GM12878 (cell line): ENCODE data around the gene UFL1. TPM values are rescaled to one million over a fixed set of nuclear protein-coding genes. Genes with fewer than 3 reads are reported as not detected.

Experiments
- ATAC-seq: fragments of 200-7000 bp; cut with Tn5 transposase; 3 replicates; pipeline ENCODE4 v1.9.1; 2020; ENCODE audit warnings: mild to moderate bottlenecking, moderate library complexity
- BruUV-seq: library from RNA; stranded (reverse); fragments of 400-500 nt; replicated peaks from 2 replicates; lab custom pipeline; 2021; lab: Mats Ljungman, UMichigan
- CTCF ChIA-PET: fragments of 300-600 bp; sonication (Branson Sonifier 250); formaldehyde crosslinking; extraction: SDS; loops from one replicate; lab custom pipeline; 2021; ENCODE audit warnings: inconsistent platforms; lab: Yijun Ruan, JAX
- POLR2A ChIA-PET: fragments of 350-600 bp; formaldehyde crosslinking; extraction: SDS; loops from one replicate; lab custom pipeline; 2021; ENCODE audit warnings: inconsistent platforms; lab: Charles Lee
- RAD21 ChIA-PET: fragments of 300-600 bp; sonication (Branson Sonifier 250); formaldehyde crosslinking; loops from one replicate; lab custom pipeline; 2023; ENCODE audit warnings: antibody characterized with exemption; ENCODE audit not compliant: unreplicated experiment; lab: Charles Lee
- SMC1A ChIA-PET: fragments of 300-600 bp; sonication (Branson Sonifier 250); formaldehyde crosslinking; loops from one replicate; lab custom pipeline; 2023; ENCODE audit not compliant: unreplicated experiment, uncharacterized antibody; lab: Charles Lee
- DNase-seq: peaks from one replicate; pipeline ENCODE4 v3.0.0-alpha.2; 2011; ENCODE audit warnings: low read depth, low spot score
- FAIRE-seq: peaks from 3 replicates; lab custom pipeline; 2011; peaks lifted over from hg19 to GRCh38; lab: Jason Lieb, UNC
- H2AFZ ChIP-seq: 2 replicates; pipeline ENCODE4 v1.6.0; 2011; ENCODE audit warnings: low read depth, low read length, control low read depth; ENCODE audit not compliant: control insufficient read depth
- H3K27ac ChIP-seq: 2 replicates; pipeline ENCODE4 v1.5.1; 2011; ENCODE audit warnings: control low read depth; ENCODE audit not compliant: control insufficient read depth, insufficient read depth
- H3K27me3 ChIP-seq, 2 experiments: replicated peaks in 1 of 2; 2 replicates each; pipeline versions ENCODE4 v1.6.0 to v1.6.1; 2011; ENCODE audit warnings: low read length in 1 of 2; ENCODE audit not compliant: control insufficient read depth in 2 of 2, insufficient read depth in 2 of 2
- H3K36me3 ChIP-seq, 2 experiments: 2 replicates each; pipeline ENCODE4 v1.5.1; 2011; ENCODE audit warnings: low read length in 1 of 2; ENCODE audit not compliant: control insufficient read depth in 2 of 2, insufficient read depth in 2 of 2
- H3K4me1 ChIP-seq: 2 replicates; pipeline ENCODE4 v1.6.1; 2011; ENCODE audit warnings: mild to moderate bottlenecking, low read length, moderate library complexity, mixed read lengths; ENCODE audit not compliant: control insufficient read depth, insufficient read depth
- H3K4me2 ChIP-seq: 2 replicates; pipeline ENCODE4 v1.6.0; 2011; ENCODE audit warnings: control low read depth; ENCODE audit not compliant: control insufficient read depth, insufficient read depth
- H3K4me3 ChIP-seq: fragments of 200-600 bp; sonication (generic); 2 replicates; pipeline ENCODE4 v1.5.1; 2016
- H3K79me2 ChIP-seq: 2 replicates; pipeline ENCODE4 v1.6.0; 2011; ENCODE audit warnings: low read length; ENCODE audit not compliant: control insufficient read depth, insufficient read depth
- H3K9ac ChIP-seq: 2 replicates; pipeline ENCODE4 v1.8.0; 2011; ENCODE audit warnings: low read length, control low read depth, mixed read lengths; ENCODE audit not compliant: control insufficient read depth, insufficient read depth
- H3K9me3 ChIP-seq: replicated peaks from 3 replicates; pipeline ENCODE4 v1.5.1; 2011; ENCODE audit warnings: mild to moderate bottlenecking, low read length; ENCODE audit not compliant: control insufficient read depth, insufficient read depth
- H4K20me1 ChIP-seq: 2 replicates; pipeline ENCODE4 v1.6.0; 2011; ENCODE audit not compliant: control insufficient read depth, insufficient read depth
- FOS ChIP-seq: IDR thresholded peaks from 3 replicates; pipeline ENCODE4 v1.6.1; 2011; ENCODE audit warnings: borderline replicate concordance; ENCODE audit not compliant: insufficient read length; ENCODE audit errors: extremely low read depth
- FOXM1 ChIP-seq: IDR thresholded peaks from 2 replicates; pipeline ENCODE4 v1.6.1; 2012; ENCODE audit warnings: low read depth, mild to moderate bottlenecking, inconsistent platforms, low read length, moderate library complexity
- GABPA ChIP-seq: IDR thresholded peaks from 2 replicates; pipeline ENCODE4 v1.6.1; 2014; ENCODE audit warnings: antibody characterized with exemption, low read depth, mild to moderate bottlenecking, inconsistent platforms
- JUND ChIP-seq: IDR thresholded peaks from 2 replicates; pipeline ENCODE4 v1.6.1; 2012; ENCODE audit warnings: low read depth, mild to moderate bottlenecking, low read length, improper control_type of control experiment, moderate library complexity
- MYC ChIP-seq: IDR thresholded peaks from 2 replicates; pipeline ENCODE4 v1.6.1; 2011; ENCODE audit warnings: mild to moderate bottlenecking, low read length, moderate library complexity, inconsistent platforms; ENCODE audit not compliant: insufficient read depth, insufficient replicate concordance, insufficient read length, severe bottlenecking
- NBN ChIP-seq: fragments of 450-650 bp; IDR thresholded peaks from 2 replicates; pipeline ENCODE4 v1.6.1; 2016
- NFIC ChIP-seq: IDR thresholded peaks from 2 replicates; pipeline ENCODE4 v1.6.1; 2012; ENCODE audit warnings: low read depth, mild to moderate bottlenecking, inconsistent platforms, low read length, moderate library complexity
- NFYA ChIP-seq: IDR thresholded peaks from 2 replicates; pipeline ENCODE4 v1.6.1; 2011; ENCODE audit warnings: low read depth, mild to moderate bottlenecking, low read length, improper control_type of control experiment, borderline replicate concordance
- NR2F1 ChIP-seq: fragments of 450-650 bp; conservative IDR thresholded peaks from 2 replicates; pipeline ENCODE4 v1.6.1; 2017; ENCODE audit warnings: mild to moderate bottlenecking
- PKNOX1 ChIP-seq: fragments of 450-650 bp; IDR thresholded peaks from 2 replicates; pipeline ENCODE4 v1.6.1; 2016; ENCODE audit warnings: mild to moderate bottlenecking
- POLR2AphosphoS2 ChIP-seq: IDR thresholded peaks from 2 replicates; pipeline ENCODE4 v1.6.1; 2011; ENCODE audit warnings: low read depth, mild to moderate bottlenecking, low read length, improper control_type of control experiment, moderate library complexity
- POU2F2 ChIP-seq: IDR thresholded peaks from 3 replicates; pipeline ENCODE4 v1.6.1; 2011; ENCODE audit warnings: low read depth, mild to moderate bottlenecking, low read length, borderline replicate concordance
- RELA ChIP-seq: fragments of 450-650 bp; IDR thresholded peaks from 2 replicates; pipeline ENCODE4 v1.8.0; 2014; ENCODE audit warnings: borderline replicate concordance; ENCODE audit not compliant: partially characterized antibody
- SMAD1 ChIP-seq: fragments of 450-650 bp; IDR thresholded peaks from 2 replicates; pipeline ENCODE4 v1.6.1; 2018; ENCODE audit warnings: mild to moderate bottlenecking, low read depth; ENCODE audit not compliant: partially characterized antibody
- SPI1 ChIP-seq: IDR thresholded peaks from 2 replicates; pipeline ENCODE4 v1.6.1; 2011; ENCODE audit warnings: low read depth, mild to moderate bottlenecking, low read length, moderate library complexity, borderline replicate concordance; ENCODE audit not compliant: insufficient read depth
- SREBF2 ChIP-seq: IDR thresholded peaks from 2 replicates; pipeline ENCODE4 v1.6.1; 2012; ENCODE audit warnings: mild to moderate bottlenecking, low read length
- SUZ12 ChIP-seq: fragments of 200-600 bp; sonication (generic); IDR thresholded peaks from one replicate; pipeline ENCODE4 v1.6.1; 2018; ENCODE audit warnings: antibody characterized with exemption, mild to moderate bottlenecking; ENCODE audit not compliant: unreplicated experiment
- TBL1XR1 ChIP-seq: IDR thresholded peaks from 2 replicates; pipeline ENCODE4 v1.6.1; 2012; ENCODE audit warnings: low read depth, low read length, improper control_type of control experiment
- TCF3 ChIP-seq: IDR thresholded peaks from 2 replicates; pipeline ENCODE4 v1.6.1; 2012; ENCODE audit warnings: low read depth, mild to moderate bottlenecking, low read length, borderline replicate concordance; ENCODE audit not compliant: insufficient read depth
- TCF7 ChIP-seq: IDR thresholded peaks from 2 replicates; pipeline ENCODE4 v1.6.1; 2014; ENCODE audit warnings: antibody characterized with exemption, borderline replicate concordance
- ZNF217 ChIP-seq: fragments of 450-650 bp; IDR thresholded peaks from 2 replicates; pipeline ENCODE4 v1.6.1; 2017; ENCODE audit warnings: antibody characterized with exemption, mild to moderate bottlenecking
- ZSCAN29 ChIP-seq: fragments of 450-650 bp; IDR thresholded peaks from 2 replicates; pipeline ENCODE4 v1.6.1; 2017; ENCODE audit warnings: mild to moderate bottlenecking, moderate library complexity
- WGBS: methylation state at CpG from one replicate; pipeline ENCODE4 v1.1.6; 2016; ENCODE audit warnings: low lambda C conversion rate; ENCODE audit not compliant: insufficient replicate concordance, insufficient coverage; ENCODE audit errors: missing lambda C conversion rate; 5-methylcytosine and 5-hydroxymethylcytosine counted together
- in situ Hi-C: fragments of 300-500 bp; cut with MboI; formaldehyde crosslinking; loops from 9 replicates; pipeline ENCODE4 v1.14.3; 2018; ENCODE audit warnings: mixed read lengths
- intact Hi-C: fragments of 100-400 bp; cut with micrococcal nuclease; formaldehyde crosslinking; loops from one replicate; pipeline ENCODE4 v1.14.2; 2022; ENCODE audit not compliant: unreplicated experiment
- polyA plus RNA-seq, 11 experiments: library from polyadenylated mRNA; depleted of rRNA in 4 of 11; unstranded in 6 of 11; stranded (reverse) in 5 of 11; fragments of >200 nt; fragmentation: Nextera tagmentation in 4 of 11; fragmentation: Illumina TruSeq in 1 of 11; extraction: Ambion mirVana in 4 of 11; extraction: Trizol in 1 of 11; gene quantifications; 1 replicate in 1 of 11; 2 replicates in 10 of 11; pipeline versions ENCODE4 v1.2.1 to v1.2.3, GENCODE V29; 2011 to 2016; ENCODE audit warnings: inconsistent platforms in 2 of 11, missing spikeins in 2 of 11, low read depth in 1 of 11
- total RNA-seq, 4 experiments: library from RNA; depleted of rRNA in 3 of 4; stranded (reverse); fragments of >200 nt in 3 of 4; fragmentation: Illumina TruSeq in 1 of 4; extraction: Trizol in 1 of 4; gene quantifications; 2 replicates each; pipeline versions ENCODE4 v1.2.1 to v1.2.3, GENCODE V29; 2013 to 2021
- TF ChIP-seq, protein P1 (sequence below): fragments of 450-650 bp; IDR thresholded peaks from 2 replicates; pipeline ENCODE4 v1.6.1; 2018; ENCODE audit warnings: mild to moderate bottlenecking, low read depth, moderate library complexity; ENCODE audit not compliant: partially characterized antibody

The UFL1 gene
- total and polyA plus RNA-seq, 10 of the 15 experiments (the other 5 are each of a cell fraction or from before 2014, with no cell fraction given): 13.8 to 29.3 (median 24.4) TPM

GRCh38 chr6:96532399-96532798, 10.8 kb downstream of the UFL1 start:
- no peak for FAIRE-seq
- intact Hi-C loops: no loop called here
- Histone ChIP-seq H3K27me3 (no peaks in the 10 kb centered on the region), H3K9me3 (peaks cover 11% of the 10 kb centered on the region), H3K4me1 (no peaks in the 10 kb centered on the region; the same call in 1 of the 2 replicates), H2AFZ (no peak overlapping the region; the same call in 1 of the 2 replicates), H4K20me1 (no peaks in the 10 kb centered on the region), H3K4me3 (no peak overlapping the region), H3K9ac (no peak overlapping the region), H3K79me2 (no peaks in the 10 kb centered on the region; the same call in none of the 2 replicates), H3K27ac (peak overlapping the region; percentile 50), H3K4me2 (peak overlapping the region; percentile 41; the same call in 1 of the 2 replicates), H3K36me3 (peaks cover 6 to 24% of the 10 kb centered on the region in 2 experiments)
- no TSS peak for BruUV-seq
- in situ Hi-C loops: no loop called here
- CTCF ChIA-PET: interaction anchor here (1.2 to 1.8 kb wide), 2 partner anchors 8 to 13 kb away, joined by 3 to 4 read pairs; no protein-coding TSS in a partner anchor
- WGBS: 5% methylated on average over 1 of the region's 1 CpG
- RAD21 ChIA-PET: interaction anchor here (1.1 kb wide), 1 partner anchor 9 kb away, joined by 5 read pairs; no protein-coding TSS in a partner anchor
- POLR2A ChIA-PET: no interaction called here
- DNase-seq: peak; percentile 41
- SMC1A ChIA-PET: interaction anchor here (0.8 to 5.9 kb wide), 4 partner anchors 8 to 411 kb away, joined by 3 to 27 read pairs (median 10); partner anchors contain the start of gene UFL1
- ATAC-seq: peak; percentile 61
- TF ChIP-seq TCF7 (no peak), FOS (no peak), FOXM1 (no peak), GABPA (no peak), RELA (no peak), POLR2AphosphoS2 (no peak), NFYA (no peak), JUND (no peak), SUZ12 (no peak), NFIC (no peak), SPI1 (no peak), SMAD1 (peak; percentile 25), ZNF217 (0 out of 2 replicates have a peak, but pooled peaks have one; percentile 25), TCF3 (no peak), MYC (no peak), NR2F1 (no peak), ZSCAN29 (no peak), TBL1XR1 (no peak), SREBF2 (no peak), POU2F2 (no peak), NBN (0 out of 2 replicates have a peak, but pooled peaks have one; percentile 32), PKNOX1 (peak; percentile 44; the same call in 1 of the 2 replicates)
- TF ChIP-seq, protein P1, sequence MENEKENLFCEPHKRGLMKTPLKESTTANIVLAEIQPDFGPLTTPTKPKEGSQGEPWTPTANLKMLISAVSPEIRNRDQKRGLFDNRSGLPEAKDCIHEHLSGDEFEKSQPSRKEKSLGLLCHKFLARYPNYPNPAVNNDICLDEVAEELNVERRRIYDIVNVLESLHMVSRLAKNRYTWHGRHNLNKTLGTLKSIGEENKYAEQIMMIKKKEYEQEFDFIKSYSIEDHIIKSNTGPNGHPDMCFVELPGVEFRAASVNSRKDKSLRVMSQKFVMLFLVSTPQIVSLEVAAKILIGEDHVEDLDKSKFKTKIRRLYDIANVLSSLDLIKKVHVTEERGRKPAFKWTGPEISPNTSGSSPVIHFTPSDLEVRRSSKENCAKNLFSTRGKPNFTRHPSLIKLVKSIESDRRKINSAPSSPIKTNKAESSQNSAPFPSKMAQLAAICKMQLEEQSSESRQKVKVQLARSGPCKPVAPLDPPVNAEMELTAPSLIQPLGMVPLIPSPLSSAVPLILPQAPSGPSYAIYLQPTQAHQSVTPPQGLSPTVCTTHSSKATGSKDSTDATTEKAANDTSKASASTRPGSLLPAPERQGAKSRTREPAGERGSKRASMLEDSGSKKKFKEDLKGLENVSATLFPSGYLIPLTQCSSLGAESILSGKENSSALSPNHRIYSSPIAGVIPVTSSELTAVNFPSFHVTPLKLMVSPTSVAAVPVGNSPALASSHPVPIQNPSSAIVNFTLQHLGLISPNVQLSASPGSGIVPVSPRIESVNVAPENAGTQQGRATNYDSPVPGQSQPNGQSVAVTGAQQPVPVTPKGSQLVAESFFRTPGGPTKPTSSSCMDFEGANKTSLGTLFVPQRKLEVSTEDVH: no peak
